ENCODE results near the gene CTSV. TPM values are rescaled to one million over a fixed set of nuclear protein-coding genes. Genes with fewer than 3 reads are reported as not detected.
A peak's percentile ranks its signal among the peaks of the same experiment; 100 is the strongest.
"Not testable (repeated sequence)": the region's sequence is repeated elsewhere in the genome, so short reads cannot be mapped to it uniquely, and the experiment has no call there.

Gene CTSV
- total RNA-seq, 1 donor from 2014 or later = 17.4 TPM

- DNase-seq (ENCODE audit: low read depth) = no peak
- no peaks in the 10 kb centered on the region for H3K27me3 ChIP-seq (ENCODE audit: control insufficient read depth, insufficient read depth, low read length)
- H3K36me3 ChIP-seq (ENCODE audit: control insufficient read depth, insufficient read depth, low read length) = no peaks in the 10 kb centered on the region
- no peak for TF ChIP-seq CTCF (IDR thresholded peaks at IDR 0.05; ENCODE audit: insufficient read depth, low read length, severe bottlenecking)
- FAIRE-seq = no peak
- H3K4me3 ChIP-seq (ENCODE audit: low read depth, low read length) = no peak overlapping the region
Observed at GRCh38 chr9:97052735-97053134, 13.8 kb upstream of the CTSV start.

GRCh38 chr9:97046228-97046627 is 7.3 kb upstream of the CTSV start:
- H3K4me3 ChIP-seq (ENCODE audit: low read depth, low read length) = no peak overlapping the region
- peak; percentile 98 for DNase-seq (ENCODE audit: low read depth)
- H3K27me3 ChIP-seq (ENCODE audit: control insufficient read depth, insufficient read depth, low read length) = no peaks in the 10 kb centered on the region
- peak; percentile 98 for FAIRE-seq
- no peak for TF ChIP-seq CTCF (IDR thresholded peaks at IDR 0.05; ENCODE audit: insufficient read depth, low read length, severe bottlenecking)
- H3K36me3 ChIP-seq (ENCODE audit: control insufficient read depth, insufficient read depth, low read length) = no peaks in the 10 kb centered on the region

- Histone ChIP-seq H3K4me3 (ENCODE audit: low read depth, low read length) (no peak overlapping the region), H3K27me3 (ENCODE audit: control insufficient read depth, insufficient read depth, low read length) (no peaks in the 10 kb centered on the region), H3K36me3 (ENCODE audit: control insufficient read depth, insufficient read depth, low read length) (no peaks in the 10 kb centered on the region)
- no peak for TF ChIP-seq CTCF (IDR thresholded peaks at IDR 0.05; ENCODE audit: insufficient read depth, low read length, severe bottlenecking)
- DNase-seq (ENCODE audit: low read depth) = no peak
- FAIRE-seq = no peak
Observed at GRCh38 chr9:97045300-97045699, 6.4 kb upstream of the CTSV start.

GRCh38 chr9:97041898-97042297 is 3.0 kb upstream of the CTSV start:
- no peak for TF ChIP-seq CTCF (IDR thresholded peaks at IDR 0.05; ENCODE audit: insufficient read depth, low read length, severe bottlenecking)
- H3K4me3 ChIP-seq (ENCODE audit: low read depth, low read length) = no peak overlapping the region
- no peaks in the 10 kb centered on the region for H3K36me3 ChIP-seq (ENCODE audit: control insufficient read depth, insufficient read depth, low read length)
- H3K27me3 ChIP-seq (ENCODE audit: control insufficient read depth, insufficient read depth, low read length) = no peaks in the 10 kb centered on the region
- peak; percentile 35 for DNase-seq (ENCODE audit: low read depth)
- FAIRE-seq = no peak

- FAIRE-seq (no peak), DNase-seq (ENCODE audit: low read depth) (no peak)
- no peaks in the 10 kb centered on the region for H3K27me3 ChIP-seq (ENCODE audit: control insufficient read depth, insufficient read depth, low read length)
- H3K36me3 ChIP-seq (ENCODE audit: control insufficient read depth, insufficient read depth, low read length) = no peaks in the 10 kb centered on the region
- H3K4me3 ChIP-seq (ENCODE audit: low read depth, low read length) = peak overlapping the region; percentile 56
- TF ChIP-seq CTCF (IDR thresholded peaks at IDR 0.05; ENCODE audit: insufficient read depth, low read length, severe bottlenecking) = no peak
Observed at GRCh38 chr9:97039514-97039860, 545 bp upstream of the CTSV start.

GRCh38 chr9:97023505-97023904 is 15.4 kb downstream of the CTSV start:
- not testable (repeated sequence) for H3K27me3 ChIP-seq (ENCODE audit: control insufficient read depth, insufficient read depth, low read length); DNase-seq (ENCODE audit: low read depth); FAIRE-seq; H3K4me3 ChIP-seq (ENCODE audit: low read depth, low read length); H3K36me3 ChIP-seq (ENCODE audit: control insufficient read depth, insufficient read depth, low read length)

- peak; percentile 42 for DNase-seq (ENCODE audit: low read depth)
- not testable (repeated sequence) for H3K27me3 ChIP-seq (ENCODE audit: control insufficient read depth, insufficient read depth, low read length); H3K36me3 ChIP-seq (ENCODE audit: control insufficient read depth, insufficient read depth, low read length); FAIRE-seq
- peak overlapping the region; percentile 50 for H3K4me3 ChIP-seq (ENCODE audit: low read depth, low read length)
Observed at GRCh38 chr9:97013151-97014132, 25.5 kb downstream of the CTSV start.

- H3K4me3 ChIP-seq (ENCODE audit: low read depth, low read length) = peak overlapping the region; percentile 50
- H3K36me3 ChIP-seq (ENCODE audit: control insufficient read depth, insufficient read depth, low read length); DNase-seq (ENCODE audit: low read depth); H3K27me3 ChIP-seq (ENCODE audit: control insufficient read depth, insufficient read depth, low read length); FAIRE-seq: not testable (repeated sequence)
Observed at GRCh38 chr9:97012617-97013016, 26.3 kb downstream of the CTSV start.

- H3K4me3 ChIP-seq (ENCODE audit: low read depth, low read length); FAIRE-seq; H3K36me3 ChIP-seq (ENCODE audit: control insufficient read depth, insufficient read depth, low read length); DNase-seq (ENCODE audit: low read depth); H3K27me3 ChIP-seq (ENCODE audit: control insufficient read depth, insufficient read depth, low read length): not testable (repeated sequence)
Observed at GRCh38 chr9:97002195-97002594, 36.7 kb downstream of the CTSV start.
